GM21737 (cell line): Measurements from ENCODE around the gene SH2D3C.

Experiments used
- ATAC-seq: cut with Tn5 transposase; IDR thresholded peaks from one replicate; pipeline ENCODE4 v1.9.1; 2021; ENCODE audit warnings: mild to moderate bottlenecking, moderate library complexity; ENCODE audit not compliant: unreplicated experiment

The SH2D3C gene

GRCh38 chr9:127703289-127703946 is 75.0 kb downstream of the SH2D3C start:
- ATAC-seq, result no peak

GRCh38 chr9:127700594-127701255 is 77.7 kb downstream of the SH2D3C start:
- ATAC-seq, result no peak

- no peak for ATAC-seq
Measured at GRCh38 chr9:127700140-127700539, 78.3 kb downstream of the SH2D3C start.

GRCh38 chr9:127698985-127699670 is 79.3 kb downstream of the SH2D3C start:
- ATAC-seq, result peak; percentile 89

GRCh38 chr9:127698386-127698785 is 80.1 kb downstream of the SH2D3C start:
- ATAC-seq, result no peak

- no peak for ATAC-seq
Measured at GRCh38 chr9:127697575-127697974, 80.9 kb downstream of the SH2D3C start.

- ATAC-seq, result no peak
Measured at GRCh38 chr9:127694890-127695720, 83.4 kb downstream of the SH2D3C start.

- ATAC-seq, result no peak
Measured at GRCh38 chr9:127693697-127694096, 84.8 kb downstream of the SH2D3C start.

- no peak for ATAC-seq
Measured at GRCh38 chr9:127693143-127693542, 85.3 kb downstream of the SH2D3C start.

GRCh38 chr9:127692071-127692470 is 86.4 kb downstream of the SH2D3C start:
- no peak for ATAC-seq

GRCh38 chr9:127690735-127691134 is 87.7 kb downstream of the SH2D3C start:
- ATAC-seq, result no peak

GRCh38 chr9:127689329-127690000 is 89.0 kb downstream of the SH2D3C start:
- ATAC-seq, result no peak
